Measurements from ENCODE around the gene VDAC2.
"Not testable (repeated sequence)": the region's sequence is repeated elsewhere in the genome, so short reads cannot be mapped to it uniquely, and the experiment has no call there.

The VDAC2 gene

DNA sequence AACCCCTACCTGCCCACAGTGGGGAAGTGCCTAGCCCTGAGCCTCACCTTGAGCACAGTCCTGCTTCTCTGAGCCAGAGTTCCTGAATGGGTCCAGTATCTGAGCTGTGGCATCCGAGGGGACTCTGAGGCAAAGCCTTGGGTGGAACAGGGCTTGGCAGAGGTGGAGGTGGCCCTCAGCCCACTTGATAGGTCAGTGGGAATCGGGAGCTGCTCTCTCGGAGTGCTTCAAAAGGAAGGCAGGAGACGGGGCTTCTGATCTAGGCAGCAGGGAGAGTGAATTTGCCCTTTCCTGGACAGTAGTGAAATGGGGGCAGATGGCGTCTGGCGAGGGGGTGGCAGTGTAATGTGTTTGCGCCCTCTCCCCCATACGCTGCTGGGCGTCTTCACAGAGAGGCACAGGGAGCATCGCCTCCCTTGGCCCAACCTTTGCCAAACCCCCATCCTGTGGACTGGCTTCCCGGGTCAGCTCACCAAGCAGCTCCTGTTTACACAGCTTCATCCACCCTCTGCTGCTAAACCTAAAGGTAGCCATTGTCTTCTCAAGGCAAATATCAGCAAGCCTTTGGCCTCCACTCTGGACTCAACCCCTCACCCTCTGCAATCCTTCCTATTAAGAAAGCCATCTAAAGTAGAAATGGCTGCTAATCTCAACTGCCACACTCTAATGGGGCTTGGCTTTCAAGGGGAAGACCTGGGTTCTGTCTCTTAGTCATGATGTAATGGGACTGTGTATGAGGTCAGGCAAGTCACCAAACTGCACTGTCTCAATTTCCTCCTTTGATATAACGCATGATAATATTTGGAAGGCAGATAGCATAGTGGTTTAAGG, 21.1 kb upstream of the VDAC2 start:
- DNase-seq, result peak; percentile 21
- no peaks in the 10 kb centered on the region for H3K36me3 Mint-ChIP-seq (ENCODE audit: low read depth)
- H3K27me3 Mint-ChIP-seq, result no peaks in the 10 kb centered on the region
- no peak overlapping the region for H3K27ac Mint-ChIP-seq
- no peaks in the 10 kb centered on the region for H3K9me3 Mint-ChIP-seq
- H3K4me1 Mint-ChIP-seq (ENCODE audit: low read depth), result peaks cover 14% of the 10 kb centered on the region
- H3K4me3 Mint-ChIP-seq, result no peak overlapping the region

- H3K4me3 Mint-ChIP-seq, result no peak overlapping the region
- no peak overlapping the region for H3K27ac Mint-ChIP-seq
- H3K9me3 Mint-ChIP-seq, result no peaks in the 10 kb centered on the region
- H3K4me1 Mint-ChIP-seq (ENCODE audit: low read depth), result peaks cover 8% of the 10 kb centered on the region
- DNase-seq, result peak; percentile 7
- H3K27me3 Mint-ChIP-seq, result no peaks in the 10 kb centered on the region
- no peaks in the 10 kb centered on the region for H3K36me3 Mint-ChIP-seq (ENCODE audit: low read depth)
Measured at GRCh38 chr10:75191821-75192568, 18.6 kb upstream of the VDAC2 start.

DNA sequence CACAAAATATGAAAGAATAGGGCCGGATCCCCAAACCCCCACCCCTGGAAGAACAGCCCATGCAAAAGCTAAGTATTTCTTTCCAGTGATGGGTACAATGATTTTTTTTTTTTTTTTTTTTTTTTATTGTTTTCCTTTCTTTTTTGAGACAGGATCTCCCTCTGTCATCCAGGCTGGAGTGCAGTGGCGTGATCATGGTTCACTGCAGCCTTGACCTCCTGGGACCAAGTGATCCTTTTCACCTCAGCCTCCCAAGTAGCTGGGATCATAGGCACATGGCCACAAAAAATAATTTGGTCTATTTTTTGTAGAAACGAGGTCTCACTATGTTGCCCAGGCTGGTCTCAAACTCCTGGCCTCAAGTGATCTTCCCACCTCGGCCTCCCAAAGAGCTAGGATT, 16.0 kb upstream of the VDAC2 start:
- not testable (repeated sequence) for H3K36me3 Mint-ChIP-seq (ENCODE audit: low read depth); H3K4me1 Mint-ChIP-seq (ENCODE audit: low read depth); H3K27me3 Mint-ChIP-seq

DNA sequence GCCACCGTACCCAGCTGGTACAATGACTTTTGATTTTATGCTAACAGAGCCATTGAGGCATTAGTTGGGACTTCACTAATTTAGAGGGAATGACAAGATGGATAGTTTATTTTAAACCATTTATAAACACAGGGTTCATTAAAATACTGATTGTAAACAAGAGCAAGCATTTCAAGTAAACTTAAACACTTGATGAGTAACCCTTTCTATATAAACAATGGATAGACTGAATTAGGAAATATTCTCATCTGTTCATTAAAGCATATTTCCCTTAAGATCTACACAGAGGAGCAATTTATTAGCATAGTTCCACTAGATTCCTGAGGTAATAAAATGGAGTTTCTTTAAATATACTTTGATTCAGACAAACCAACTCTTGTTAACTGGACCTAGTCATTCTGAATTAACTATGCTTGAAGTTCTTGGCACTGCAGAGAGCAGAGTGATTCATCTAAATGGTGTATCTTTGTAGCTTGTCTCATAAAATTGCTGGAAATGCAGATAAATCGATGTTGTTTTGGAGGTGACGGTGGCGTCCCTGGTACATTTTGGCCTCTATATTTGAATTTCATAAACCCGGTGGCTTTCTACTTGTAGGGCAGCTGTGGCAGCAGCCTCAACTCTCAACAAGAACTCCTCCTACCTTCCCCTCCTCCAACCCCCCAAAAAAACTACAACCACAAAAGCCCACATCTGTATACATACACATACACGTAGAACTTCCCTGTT, 15.4 kb upstream of the VDAC2 start:
- Mint-ChIP-seq H3K36me3 (ENCODE audit: low read depth) (no peaks in the 10 kb centered on the region), H3K9me3 (no peaks in the 10 kb centered on the region), H3K4me3 (no peak overlapping the region), H3K27me3 (no peaks in the 10 kb centered on the region), H3K27ac (no peak overlapping the region), H3K4me1 (ENCODE audit: low read depth) (no peaks in the 10 kb centered on the region)
- peak; percentile 6 for DNase-seq

More for the DNA sequence above, 16.0 kb upstream of the VDAC2 start:
- H3K4me3 Mint-ChIP-seq, DNase-seq, H3K27ac Mint-ChIP-seq, H3K9me3 Mint-ChIP-seq: not testable (repeated sequence)

GRCh38 chr10:75197066-75197465, 13.5 kb upstream of the VDAC2 start:
- Mint-ChIP-seq H3K27me3 (no peaks in the 10 kb centered on the region), H3K27ac (no peak overlapping the region), H3K36me3 (ENCODE audit: low read depth) (no peaks in the 10 kb centered on the region), H3K4me3 (no peak overlapping the region), H3K9me3 (no peaks in the 10 kb centered on the region), H3K4me1 (ENCODE audit: low read depth) (no peaks in the 10 kb centered on the region)
- DNase-seq, result peak; percentile 5

GRCh38 chr10:75197906-75198305, 12.7 kb upstream of the VDAC2 start:
- no peak overlapping the region for H3K4me3 Mint-ChIP-seq
- H3K27ac Mint-ChIP-seq, result no peak overlapping the region
- H3K27me3 Mint-ChIP-seq, result no peaks in the 10 kb centered on the region
- no peaks in the 10 kb centered on the region for H3K36me3 Mint-ChIP-seq (ENCODE audit: low read depth)
- no peaks in the 10 kb centered on the region for H3K4me1 Mint-ChIP-seq (ENCODE audit: low read depth)
- H3K9me3 Mint-ChIP-seq, result no peaks in the 10 kb centered on the region
- peak; percentile 17 for DNase-seq

DNA sequence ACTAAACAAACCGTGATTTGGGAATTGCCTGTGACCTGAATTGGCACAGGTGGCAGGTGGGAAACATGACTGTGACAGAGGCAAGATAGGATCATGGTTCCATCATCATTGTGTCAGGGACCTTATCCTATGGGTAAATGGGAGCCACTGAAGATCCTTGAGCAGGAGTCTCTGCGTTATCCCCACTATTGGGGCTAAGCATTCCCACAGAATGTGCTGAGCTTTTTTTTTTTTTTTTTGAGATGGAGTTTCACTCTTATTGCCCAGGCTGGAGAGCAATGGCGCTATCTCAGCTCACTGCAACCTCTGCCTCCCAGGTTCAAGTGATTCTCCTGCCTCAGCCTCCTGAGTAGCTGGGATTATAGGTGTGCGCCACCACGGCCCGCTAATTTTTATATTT, 10.6 kb upstream of the VDAC2 start:
- not testable (repeated sequence) for H3K36me3 Mint-ChIP-seq (ENCODE audit: low read depth); H3K4me3 Mint-ChIP-seq; H3K27ac Mint-ChIP-seq; H3K27me3 Mint-ChIP-seq; DNase-seq; H3K4me1 Mint-ChIP-seq (ENCODE audit: low read depth); H3K9me3 Mint-ChIP-seq

GRCh38 chr10:75201793-75202307, 8.7 kb upstream of the VDAC2 start:
- no peak overlapping the region for H3K27ac Mint-ChIP-seq
- no peak overlapping the region for H3K4me3 Mint-ChIP-seq
- no peaks in the 10 kb centered on the region for H3K27me3 Mint-ChIP-seq
- H3K9me3 Mint-ChIP-seq, result no peaks in the 10 kb centered on the region
- H3K4me1 Mint-ChIP-seq (ENCODE audit: low read depth), result no peaks in the 10 kb centered on the region
- no peak for DNase-seq
- H3K36me3 Mint-ChIP-seq (ENCODE audit: low read depth), result no peaks in the 10 kb centered on the region

GRCh38 chr10:75202321-75203045, 8.1 kb upstream of the VDAC2 start:
- H3K27me3 Mint-ChIP-seq, result no peaks in the 10 kb centered on the region
- no peak overlapping the region for H3K27ac Mint-ChIP-seq
- H3K4me1 Mint-ChIP-seq (ENCODE audit: low read depth), result no peaks in the 10 kb centered on the region
- no peaks in the 10 kb centered on the region for H3K36me3 Mint-ChIP-seq (ENCODE audit: low read depth)
- no peaks in the 10 kb centered on the region for H3K9me3 Mint-ChIP-seq
- H3K4me3 Mint-ChIP-seq, result no peak overlapping the region
- DNase-seq, result no peak

DNA sequence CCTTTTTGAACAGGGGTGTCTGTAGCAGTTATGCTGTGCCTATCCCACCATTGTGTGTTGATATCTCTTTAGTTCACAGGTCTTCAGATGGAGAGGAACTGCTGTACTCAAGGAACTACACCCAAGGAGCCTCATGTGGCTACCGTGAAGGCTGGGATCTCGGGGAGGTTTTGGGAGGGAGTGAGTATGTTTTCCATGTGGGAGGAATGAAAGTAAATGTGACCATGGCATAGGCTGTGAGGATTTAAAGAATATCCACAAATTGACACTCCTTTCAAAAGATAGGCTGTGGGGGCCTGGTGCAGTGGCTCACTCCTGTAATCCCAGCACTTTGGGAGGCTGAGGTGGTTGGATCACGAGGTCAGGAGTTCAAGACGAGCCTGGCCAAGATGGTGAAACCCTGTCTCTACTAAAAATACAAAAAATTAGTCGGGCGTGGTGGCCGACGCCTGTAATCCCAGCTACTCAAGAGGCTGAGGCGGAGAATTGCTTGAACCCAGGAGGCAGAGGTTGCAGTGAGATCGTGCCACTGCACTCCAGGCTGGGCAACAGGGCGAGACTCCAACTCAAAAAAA, 7.5 kb upstream of the VDAC2 start:
- H3K9me3 Mint-ChIP-seq; DNase-seq; H3K27ac Mint-ChIP-seq; H3K36me3 Mint-ChIP-seq (ENCODE audit: low read depth); H3K4me1 Mint-ChIP-seq (ENCODE audit: low read depth); H3K27me3 Mint-ChIP-seq; H3K4me3 Mint-ChIP-seq: not testable (repeated sequence)

- peaks cover 10% of the 10 kb centered on the region for H3K4me1 Mint-ChIP-seq (ENCODE audit: low read depth)
- no peak for DNase-seq
- H3K27me3 Mint-ChIP-seq, result no peaks in the 10 kb centered on the region
- no peaks in the 10 kb centered on the region for H3K36me3 Mint-ChIP-seq (ENCODE audit: low read depth)
- H3K27ac Mint-ChIP-seq, result no peak overlapping the region
- no peaks in the 10 kb centered on the region for H3K9me3 Mint-ChIP-seq
- H3K4me3 Mint-ChIP-seq, result no peak overlapping the region
Measured at GRCh38 chr10:75203724-75204123, 6.9 kb upstream of the VDAC2 start.

GRCh38 chr10:75205908-75206307, 4.7 kb upstream of the VDAC2 start:
- H3K4me3 Mint-ChIP-seq, result no peak overlapping the region
- no peak overlapping the region for H3K27ac Mint-ChIP-seq
- H3K27me3 Mint-ChIP-seq, result no peaks in the 10 kb centered on the region
- no peaks in the 10 kb centered on the region for H3K9me3 Mint-ChIP-seq
- peaks cover 4% of the 10 kb centered on the region for H3K36me3 Mint-ChIP-seq (ENCODE audit: low read depth)
- DNase-seq, result no peak
- H3K4me1 Mint-ChIP-seq (ENCODE audit: low read depth), result peaks cover 19% of the 10 kb centered on the region

- not testable (repeated sequence) for H3K9me3 Mint-ChIP-seq, H3K4me3 Mint-ChIP-seq, H3K27me3 Mint-ChIP-seq, H3K27ac Mint-ChIP-seq, DNase-seq
- H3K36me3 Mint-ChIP-seq (ENCODE audit: low read depth), result peaks cover 11% of the 10 kb centered on the region
- H3K4me1 Mint-ChIP-seq (ENCODE audit: low read depth), result peaks cover 22% of the 10 kb centered on the region
Measured at GRCh38 chr10:75206638-75207037, 4.0 kb upstream of the VDAC2 start.
